Caco-2 (cell line): ENCODE results near the gene EEF1AKMT2. TPM values are rescaled to one million over a fixed set of nuclear protein-coding genes. Genes with fewer than 3 reads are reported as not detected.

Experiments
- BruUV-seq: library from RNA; stranded (reverse); fragments of 400-500 nt; replicated peaks from 2 replicates; lab custom pipeline; 2021; lab: Mats Ljungman, UMichigan
- CTCF ChIA-PET: fragments of 300-600 bp; sonication (Branson Sonifier 250); formaldehyde crosslinking; loops from one replicate; lab custom pipeline; 2022; ENCODE audit warnings: antibody characterized with exemption; lab: Charles Lee
- POLR2A ChIA-PET: fragments of 300-600 bp; sonication (Branson Sonifier 250); formaldehyde crosslinking; loops from one replicate; lab custom pipeline; 2022; ENCODE audit warnings: antibody characterized with exemption; lab: Charles Lee
- DNase-seq, 2 experiments: peaks; one replicate each; pipeline versions ENCODE4 v3.0.0 to v3.0.0-alpha.2; 2020 to 2022
- H3K27me3 ChIP-seq: replicated peaks from 2 replicates; pipeline ENCODE4 v1.6.0; 2011; ENCODE audit warnings: low read length; ENCODE audit not compliant: control insufficient read depth, insufficient read depth
- H3K36me3 ChIP-seq: 2 replicates; pipeline ENCODE4 v1.5.1; 2011; ENCODE audit warnings: low read length; ENCODE audit not compliant: control insufficient read depth, insufficient read depth
- H3K4me1 ChIP-seq: fragments of 250-450 bp; sonication (Bioruptor Pico); 2 replicates; pipeline ENCODE4 v1.5.1; 2020; ENCODE audit warnings: mild to moderate bottlenecking
- H3K4me3 ChIP-seq: 2 replicates; pipeline ENCODE4 v1.5.1; 2011; ENCODE audit warnings: low read depth, mild to moderate bottlenecking, control low read depth, low read length
- H3K9me3 ChIP-seq: fragments of 250-450 bp; sonication (Bioruptor Pico); 2 replicates; pipeline ENCODE4 v1.5.1; 2020; ENCODE audit warnings: mild to moderate bottlenecking, moderate library complexity
- H3K27ac Mint-ChIP-seq: one replicate; pipeline ENCODE4 v1.8.0; 2022; ENCODE audit warnings: mixed read lengths; ENCODE audit not compliant: unreplicated experiment
- H3K27me3 Mint-ChIP-seq: one replicate; pipeline ENCODE4 v1.8.0; 2022; ENCODE audit warnings: mixed read lengths; ENCODE audit not compliant: insufficient read depth, unreplicated experiment
- H3K36me3 Mint-ChIP-seq: one replicate; pipeline ENCODE4 v1.8.0; 2022; ENCODE audit warnings: mild to moderate bottlenecking, mixed read lengths; ENCODE audit not compliant: insufficient read depth, unreplicated experiment
- H3K4me1 Mint-ChIP-seq: one replicate; pipeline ENCODE4 v1.8.0; 2022; ENCODE audit warnings: low read depth, mixed read lengths; ENCODE audit not compliant: unreplicated experiment
- H3K4me3 Mint-ChIP-seq: one replicate; pipeline ENCODE4 v1.8.0; 2022; ENCODE audit warnings: mild to moderate bottlenecking, moderate library complexity, mixed read lengths; ENCODE audit not compliant: unreplicated experiment
- H3K9me3 Mint-ChIP-seq: one replicate; pipeline ENCODE4 v1.8.0; 2022; ENCODE audit warnings: mixed read lengths; ENCODE audit not compliant: unreplicated experiment
- intact Hi-C: fragments of 100-400 bp; cut with micrococcal nuclease; formaldehyde crosslinking; loops from one replicate; pipeline ENCODE4 v1.10.0; 2022; ENCODE audit not compliant: unreplicated experiment
- total RNA-seq: library from RNA; stranded (reverse); gene quantifications from 2 replicates; pipeline ENCODE4 v1.2.3, GENCODE V29; 2022
- TF ChIP-seq, protein P1 (sequence below), 2 experiments: fragments of 200-600 bp in 1 of 2; IDR thresholded peaks; 1 replicate in 1 of 2; 2 replicates in 1 of 2; pipeline versions ENCODE4 v1.5.1 to v1.8.0; 2011 to 2022; ENCODE audit warnings: antibody characterized with exemption in 1 of 2, control low read depth in 1 of 2, inconsistent platforms in 1 of 2, low read depth in 1 of 2, low read length in 1 of 2, mild to moderate bottlenecking in 1 of 2, moderate library complexity in 1 of 2; ENCODE audit not compliant: insufficient read depth in 1 of 2, severe bottlenecking in 1 of 2, unreplicated experiment in 1 of 2

The EEF1AKMT2 gene
- total RNA-seq, 1 experiment from 2014 or later = 29.9 TPM

DNA sequence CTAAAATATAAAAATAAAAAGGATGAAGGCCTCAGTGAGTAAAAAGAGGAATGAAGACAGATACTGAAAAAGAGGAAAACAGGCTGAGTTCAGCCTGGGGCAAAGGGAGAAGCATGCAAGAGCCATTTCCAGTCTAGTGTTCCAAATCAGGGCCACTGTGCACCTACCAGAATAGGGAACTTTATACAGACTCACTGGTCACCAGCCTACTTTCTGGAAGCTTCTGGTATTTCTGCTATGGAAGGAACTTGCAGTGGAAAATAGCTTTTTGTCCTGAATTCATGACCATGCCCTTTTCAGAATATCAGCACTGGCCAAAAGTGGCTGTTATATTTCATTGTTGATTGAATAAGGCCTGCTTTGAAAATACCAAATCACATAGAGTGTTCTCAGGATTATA lies 38.8 kb upstream of the EEF1AKMT2 start:
- no peaks in the 10 kb centered on the region for H3K27me3 Mint-ChIP-seq
- no peak overlapping the region for H3K4me3 Mint-ChIP-seq
- Histone ChIP-seq H3K36me3 (peaks cover 4% of the 10 kb centered on the region), H3K27me3 (no peaks in the 10 kb centered on the region), H3K4me1 (no peaks in the 10 kb centered on the region), H3K9me3 (no peaks in the 10 kb centered on the region), H3K4me3 (no peak overlapping the region)
- POLR2A ChIA-PET = no interaction called here
- no peaks in the 10 kb centered on the region for H3K9me3 Mint-ChIP-seq
- TF ChIP-seq, protein P1, sequence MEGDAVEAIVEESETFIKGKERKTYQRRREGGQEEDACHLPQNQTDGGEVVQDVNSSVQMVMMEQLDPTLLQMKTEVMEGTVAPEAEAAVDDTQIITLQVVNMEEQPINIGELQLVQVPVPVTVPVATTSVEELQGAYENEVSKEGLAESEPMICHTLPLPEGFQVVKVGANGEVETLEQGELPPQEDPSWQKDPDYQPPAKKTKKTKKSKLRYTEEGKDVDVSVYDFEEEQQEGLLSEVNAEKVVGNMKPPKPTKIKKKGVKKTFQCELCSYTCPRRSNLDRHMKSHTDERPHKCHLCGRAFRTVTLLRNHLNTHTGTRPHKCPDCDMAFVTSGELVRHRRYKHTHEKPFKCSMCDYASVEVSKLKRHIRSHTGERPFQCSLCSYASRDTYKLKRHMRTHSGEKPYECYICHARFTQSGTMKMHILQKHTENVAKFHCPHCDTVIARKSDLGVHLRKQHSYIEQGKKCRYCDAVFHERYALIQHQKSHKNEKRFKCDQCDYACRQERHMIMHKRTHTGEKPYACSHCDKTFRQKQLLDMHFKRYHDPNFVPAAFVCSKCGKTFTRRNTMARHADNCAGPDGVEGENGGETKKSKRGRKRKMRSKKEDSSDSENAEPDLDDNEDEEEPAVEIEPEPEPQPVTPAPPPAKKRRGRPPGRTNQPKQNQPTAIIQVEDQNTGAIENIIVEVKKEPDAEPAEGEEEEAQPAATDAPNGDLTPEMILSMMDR (IDR thresholded peaks at IDR 0.05; ENCODE audit: insufficient read depth in 1 of 2, low read depth in 1 of 2, low read length in 1 of 2, severe bottlenecking in 1 of 2, unreplicated experiment in 1 of 2) = no peak
- CTCF ChIA-PET = no interaction called here
- H3K4me1 Mint-ChIP-seq = no peaks in the 10 kb centered on the region
- no peak overlapping the region for H3K27ac Mint-ChIP-seq
- intact Hi-C loops = no loop called here
- DNase-seq = no peak
- no TSS peak for BruUV-seq
- H3K36me3 Mint-ChIP-seq = peaks cover 73% of the 10 kb centered on the region

DNA sequence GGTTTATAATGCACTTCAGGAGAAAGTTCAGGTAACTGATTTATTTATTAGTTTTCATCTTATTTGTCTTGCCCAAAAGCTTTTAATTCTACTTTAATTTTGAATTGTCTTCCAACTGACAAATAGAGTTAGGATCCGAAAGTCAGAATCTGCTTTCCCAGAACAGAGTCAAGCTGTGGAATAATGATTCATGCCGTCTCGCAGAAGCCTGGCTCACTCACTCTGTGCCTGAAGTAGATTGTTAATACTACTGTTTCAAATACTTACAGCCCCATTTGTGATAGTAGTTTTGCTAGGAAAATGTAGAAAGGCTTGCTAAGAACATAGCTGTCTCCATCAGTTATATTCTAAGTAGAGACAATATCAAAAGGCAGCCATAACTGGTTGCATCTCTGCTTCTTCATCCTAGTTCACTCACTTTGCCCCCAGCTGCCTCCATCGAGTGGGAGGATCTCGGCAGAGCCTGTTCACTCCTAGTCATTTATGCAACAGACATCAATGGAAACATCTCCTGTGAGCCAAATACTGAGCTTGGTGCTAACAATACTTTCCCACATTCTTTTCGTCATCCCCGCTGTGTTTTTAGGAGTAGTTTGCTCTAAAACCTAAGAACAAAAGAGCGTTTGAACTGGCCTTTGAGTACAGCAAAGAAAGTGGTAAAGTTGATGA lies 37.9 kb upstream of the EEF1AKMT2 start:
- Mint-ChIP-seq H3K36me3 (peaks cover 69% of the 10 kb centered on the region), H3K4me1 (no peaks in the 10 kb centered on the region), H3K27ac (no peak overlapping the region), H3K4me3 (no peak overlapping the region), H3K27me3 (no peaks in the 10 kb centered on the region), H3K9me3 (no peaks in the 10 kb centered on the region)
- DNase-seq = no peak
- Histone ChIP-seq H3K27me3 (no peaks in the 10 kb centered on the region), H3K4me3 (no peak overlapping the region), H3K36me3 (peaks cover 4% of the 10 kb centered on the region), H3K4me1 (no peaks in the 10 kb centered on the region), H3K9me3 (no peaks in the 10 kb centered on the region)
- intact Hi-C loops = loop anchor here (5.0 kb wide), 1 partner anchor 297 kb away; no protein-coding TSS in a partner anchor
- BruUV-seq = no TSS peak
- CTCF ChIA-PET = no interaction called here
- POLR2A ChIA-PET = no interaction called here
- TF ChIP-seq, protein P1 (IDR thresholded peaks at IDR 0.05; ENCODE audit: insufficient read depth in 1 of 2, low read depth in 1 of 2, low read length in 1 of 2, severe bottlenecking in 1 of 2, unreplicated experiment in 1 of 2) = no peak

DNA sequence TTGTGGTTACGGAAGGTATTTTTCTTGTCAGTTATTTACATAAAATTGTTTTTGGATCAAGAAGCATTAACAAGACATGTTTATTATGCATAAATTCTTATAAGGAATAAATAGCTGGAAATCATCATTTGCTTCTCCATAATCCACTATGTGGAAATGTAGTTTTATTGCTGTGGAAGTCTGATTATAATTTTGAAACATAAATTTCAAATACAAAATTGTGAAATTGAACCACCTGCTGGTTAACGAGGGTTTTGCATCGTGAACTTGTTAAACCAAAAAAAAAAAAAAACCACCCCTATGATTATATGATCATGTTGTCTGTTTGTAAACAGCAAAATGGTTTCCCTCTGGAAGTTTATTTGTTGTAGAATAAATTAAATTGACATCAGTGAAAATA lies 35.8 kb upstream of the EEF1AKMT2 start:
- CTCF ChIA-PET = no interaction called here

More for the DNA sequence above, 35.8 kb upstream of the EEF1AKMT2 start:
- no peaks in the 10 kb centered on the region for H3K27me3 ChIP-seq
- H3K9me3 ChIP-seq = no peaks in the 10 kb centered on the region
- Mint-ChIP-seq H3K27me3 (no peaks in the 10 kb centered on the region), H3K9me3 (no peaks in the 10 kb centered on the region), H3K36me3 (peaks cover 58% of the 10 kb centered on the region), H3K4me3 (no peak overlapping the region), H3K4me1 (no peaks in the 10 kb centered on the region), H3K27ac (no peak overlapping the region)
- no TSS peak for BruUV-seq
- no peaks in the 10 kb centered on the region for H3K4me1 ChIP-seq
- no peak for DNase-seq
- peaks cover 4% of the 10 kb centered on the region for H3K36me3 ChIP-seq
- TF ChIP-seq, protein P1 (IDR thresholded peaks at IDR 0.05; ENCODE audit: insufficient read depth in 1 of 2, low read depth in 1 of 2, low read length in 1 of 2, severe bottlenecking in 1 of 2, unreplicated experiment in 1 of 2) = peak; percentile 38 to 54
- POLR2A ChIA-PET = no interaction called here
- H3K4me3 ChIP-seq = no peak overlapping the region
- intact Hi-C loops = loop anchor here (5.0 kb wide), 1 partner anchor 295 kb away; no protein-coding TSS in a partner anchor
